Measurements from ENCODE around the gene PRORP.

GRCh38 chr14:35163384-35163783 is 41.0 kb downstream of the PRORP start:
- TF ChIP-seq, protein P1, sequence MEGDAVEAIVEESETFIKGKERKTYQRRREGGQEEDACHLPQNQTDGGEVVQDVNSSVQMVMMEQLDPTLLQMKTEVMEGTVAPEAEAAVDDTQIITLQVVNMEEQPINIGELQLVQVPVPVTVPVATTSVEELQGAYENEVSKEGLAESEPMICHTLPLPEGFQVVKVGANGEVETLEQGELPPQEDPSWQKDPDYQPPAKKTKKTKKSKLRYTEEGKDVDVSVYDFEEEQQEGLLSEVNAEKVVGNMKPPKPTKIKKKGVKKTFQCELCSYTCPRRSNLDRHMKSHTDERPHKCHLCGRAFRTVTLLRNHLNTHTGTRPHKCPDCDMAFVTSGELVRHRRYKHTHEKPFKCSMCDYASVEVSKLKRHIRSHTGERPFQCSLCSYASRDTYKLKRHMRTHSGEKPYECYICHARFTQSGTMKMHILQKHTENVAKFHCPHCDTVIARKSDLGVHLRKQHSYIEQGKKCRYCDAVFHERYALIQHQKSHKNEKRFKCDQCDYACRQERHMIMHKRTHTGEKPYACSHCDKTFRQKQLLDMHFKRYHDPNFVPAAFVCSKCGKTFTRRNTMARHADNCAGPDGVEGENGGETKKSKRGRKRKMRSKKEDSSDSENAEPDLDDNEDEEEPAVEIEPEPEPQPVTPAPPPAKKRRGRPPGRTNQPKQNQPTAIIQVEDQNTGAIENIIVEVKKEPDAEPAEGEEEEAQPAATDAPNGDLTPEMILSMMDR (IDR thresholded peaks at IDR 0.05) = no peak
- no peak for TF ChIP-seq CHD2 (IDR thresholded peaks at IDR 0.05; ENCODE audit: low read length, partially characterized antibody)
- no peak for TF ChIP-seq JUN (IDR thresholded peaks at IDR 0.05)

Measured in A549 (cell line).